Gastroesophageal sphincter (tissue), 4 donors: ENCODE results near the gene FRMD5. TPM values are rescaled to one million over a fixed set of nuclear protein-coding genes. Genes with fewer than 3 reads are reported as not detected.

Experiments used
- ATAC-seq: fragments of 150-250 bp; one replicate; pipeline ENCODE4 v1.9.1; 2016; ENCODE audit warnings: mild to moderate bottlenecking, moderate library complexity
- H3K27ac ChIP-seq, 4 donors: fragments of 200-600 bp; sonication (generic) in 3 of 4; 1 replicate in 3 of 4; 2 replicates in 1 of 4; pipeline ENCODE4 v1.5.1; 2016 to 2019
- H3K27me3 ChIP-seq: fragments of 200-600 bp; sonication (generic); one replicate; pipeline ENCODE4 v1.5.1; 2019
- H3K36me3 ChIP-seq, 2 donors: fragments of 200-600 bp; sonication (generic); one replicate each; pipeline ENCODE4 v1.5.1; 2019; ENCODE audit warnings: control low read depth in 1 of 2
- H3K4me1 ChIP-seq, 3 donors: fragments of 200-600 bp; sonication (generic); 1 replicate in 2 of 3; 2 replicates in 1 of 3; pipeline ENCODE4 v1.5.1; 2016 to 2019; ENCODE audit warnings: control low read depth in 2 of 3
- H3K4me3 ChIP-seq, 2 donors: fragments of 200-600 bp; sonication (generic); one replicate each; pipeline ENCODE4 v1.5.1; 2019; ENCODE audit warnings: mild to moderate bottlenecking in 1 of 2, moderate library complexity in 1 of 2
- H3K9me3 ChIP-seq, 3 donors: fragments of 200-600 bp; sonication (generic); one replicate each; pipeline ENCODE4 v1.5.1; 2017 to 2019; ENCODE audit warnings: control low read depth in 2 of 3
- CTCF ChIP-seq, 4 experiments: fragments of 200-600 bp in 2 of 4; fragments of 450-650 bp in 2 of 4; sonication (generic) in 1 of 4; IDR thresholded peaks; one replicate each; pipeline ENCODE4 v1.5.1; 2017 to 2019; ENCODE audit warnings: antibody characterized with exemption in 4 of 4, mild to moderate bottlenecking in 2 of 4, moderate library complexity in 2 of 4
- EP300 ChIP-seq: sonication (generic); formaldehyde crosslinking; IDR thresholded peaks from one replicate; pipeline ENCODE4 v1.6.1; 2017; ENCODE audit warnings: antibody characterized with exemption, mild to moderate bottlenecking
- POLR2A ChIP-seq, 2 donors: fragments of 450-650 bp; IDR thresholded peaks; one replicate each; pipeline ENCODE4 v1.6.1; 2017; ENCODE audit warnings: antibody characterized with exemption in 2 of 2, mild to moderate bottlenecking in 2 of 2, moderate library complexity in 1 of 2
- POLR2AphosphoS5 ChIP-seq: sonication (generic); formaldehyde crosslinking; IDR thresholded peaks from one replicate; pipeline ENCODE4 v1.6.1; 2017; ENCODE audit warnings: antibody characterized with exemption
- WGBS, 2 donors: methylation state at CpG; one replicate each; pipeline ENCODE4 v1.1.5; 2018; ENCODE audit warnings: low coverage in 1 of 2; 5-methylcytosine and 5-hydroxymethylcytosine counted together
- total RNA-seq, 4 donors: library from RNA; depleted of rRNA; stranded (reverse); fragments of >200 nt; gene quantifications; one replicate each; pipeline ENCODE4 v1.1.0, GENCODE V29; 2016

Gene FRMD5
- total RNA-seq, 4 donors from 2014 or later = 0.47 to 1.2 (median 0.90) TPM

- Histone ChIP-seq H3K4me1 (no peaks in the 10 kb centered on the region), H3K4me3 (no peak overlapping the region), H3K27me3 (peaks cover 5% of the 10 kb centered on the region), H3K9me3 (no peaks in the 10 kb centered on the region), H3K27ac (no peak overlapping the region), H3K36me3 (no peaks in the 10 kb centered on the region)
- no peak for ATAC-seq
- TF ChIP-seq EP300 (no peak), POLR2A (IDR thresholded peaks at IDR 0.05) (no peak), CTCF (IDR thresholded peaks at IDR 0.05) (no peak), POLR2AphosphoS5 (no peak)
Observed at GRCh38 chr15:44147636-44148035, 47.4 kb downstream of the FRMD5 start.

DNA sequence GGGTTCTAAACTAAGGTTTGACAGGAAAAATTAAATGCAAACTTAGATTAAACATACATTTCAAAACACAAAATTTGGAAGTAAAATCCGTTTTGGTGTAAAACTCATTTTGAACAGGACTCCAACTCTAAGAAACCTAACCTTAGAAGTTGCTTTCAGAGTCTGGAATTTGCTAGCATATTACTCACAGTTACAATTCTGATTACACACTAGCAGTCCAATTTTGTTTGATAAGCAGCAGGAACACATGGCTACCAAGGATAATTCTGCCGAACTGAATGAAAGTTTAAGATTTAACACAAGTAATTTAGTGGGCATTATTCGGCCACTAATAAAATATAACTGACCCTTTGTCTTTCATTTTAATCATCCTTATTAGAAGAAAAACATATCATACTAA, 49.6 kb downstream of the FRMD5 start:
- Histone ChIP-seq H3K36me3 (no peaks in the 10 kb centered on the region), H3K27me3 (no peaks in the 10 kb centered on the region), H3K4me3 (no peak overlapping the region), H3K9me3 (no peaks in the 10 kb centered on the region), H3K27ac (no peak overlapping the region), H3K4me1 (no peaks in the 10 kb centered on the region)
- 44 to 61% methylated on average over 3 of the region's 3 CpGs for WGBS, 2 donors
- no peak for ATAC-seq
- TF ChIP-seq POLR2AphosphoS5 (no peak), CTCF (IDR thresholded peaks at IDR 0.05) (no peak), POLR2A (IDR thresholded peaks at IDR 0.05) (no peak), EP300 (no peak)

DNA sequence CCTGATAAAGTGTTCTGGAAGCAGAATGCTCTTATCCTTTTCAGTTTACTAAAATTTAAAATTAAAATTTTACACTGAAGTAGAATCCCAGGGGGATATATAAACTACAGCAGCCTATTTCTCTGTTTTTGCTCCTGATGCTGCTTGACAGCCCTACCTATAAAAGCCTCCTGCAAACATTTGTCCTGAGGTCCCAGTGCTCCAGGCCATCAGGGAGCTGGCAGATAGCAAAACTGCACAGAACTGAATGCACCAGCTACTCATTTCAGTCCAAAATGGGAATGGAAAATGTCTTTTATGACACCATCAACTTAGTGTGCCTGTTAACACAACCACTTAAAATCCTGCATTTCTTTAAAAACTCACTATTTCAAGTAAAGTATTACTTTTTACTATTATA, 50.1 kb downstream of the FRMD5 start:
- Histone ChIP-seq H3K27ac (no peak overlapping the region), H3K9me3 (no peaks in the 10 kb centered on the region), H3K36me3 (no peaks in the 10 kb centered on the region), H3K4me3 (no peak overlapping the region), H3K27me3 (no peaks in the 10 kb centered on the region), H3K4me1 (no peaks in the 10 kb centered on the region)
- no peak for ATAC-seq
- TF ChIP-seq CTCF (IDR thresholded peaks at IDR 0.05) = no peak
- no peak for TF ChIP-seq POLR2AphosphoS5
- no peak for TF ChIP-seq POLR2A (IDR thresholded peaks at IDR 0.05)
- no peak for TF ChIP-seq EP300

DNA sequence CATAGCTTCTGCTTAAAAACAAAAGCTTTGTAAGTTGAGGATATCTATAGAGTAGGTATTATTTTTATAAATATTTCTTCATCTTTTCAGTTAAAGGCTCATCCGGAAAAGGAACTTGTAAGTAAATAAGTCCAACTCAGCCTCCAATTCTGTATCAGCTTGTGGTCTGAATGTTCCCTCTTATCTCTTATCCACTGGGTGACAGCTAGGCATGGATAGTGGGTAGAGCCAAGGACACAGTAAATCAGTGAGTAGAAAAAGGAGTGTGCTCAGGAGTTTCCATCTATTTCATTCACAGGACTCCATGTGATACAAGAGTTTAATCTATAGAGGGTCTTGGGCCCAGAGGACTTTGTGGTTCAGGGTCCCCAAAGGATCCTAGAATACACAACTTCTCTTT, 50.9 kb downstream of the FRMD5 start:
- no peaks in the 10 kb centered on the region for H3K9me3 ChIP-seq
- H3K4me1 ChIP-seq = no peaks in the 10 kb centered on the region
- no peak for TF ChIP-seq POLR2AphosphoS5
- no peak for TF ChIP-seq CTCF (IDR thresholded peaks at IDR 0.05)
- no peak for TF ChIP-seq POLR2A (IDR thresholded peaks at IDR 0.05)
- no peak for TF ChIP-seq EP300
- H3K27me3 ChIP-seq = no peaks in the 10 kb centered on the region
- WGBS, 2 donors = 83 to 86% methylated on average over 1 of the region's 1 CpG
- no peak overlapping the region for H3K27ac ChIP-seq
- H3K4me3 ChIP-seq = no peak overlapping the region
- ATAC-seq = no peak
- H3K36me3 ChIP-seq = no peaks in the 10 kb centered on the region

DNA sequence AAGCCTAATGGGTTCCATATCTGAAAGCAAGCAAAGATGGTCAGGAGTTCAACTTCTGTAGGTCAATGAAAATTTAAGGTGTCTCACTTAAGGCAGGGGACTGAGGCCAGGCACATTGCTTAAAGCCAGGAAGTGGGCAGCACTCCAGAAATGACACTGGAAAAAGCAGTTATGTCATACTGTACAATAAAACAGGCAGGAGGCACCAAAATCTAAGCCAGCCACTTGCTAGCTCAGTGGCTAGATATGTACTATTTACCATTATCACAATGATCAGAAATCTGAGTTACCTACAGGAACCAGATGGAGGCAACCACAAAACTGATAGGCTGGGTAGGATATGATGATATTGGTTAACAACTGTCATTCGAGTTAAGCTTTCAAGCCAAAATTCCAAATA, 57.3 kb downstream of the FRMD5 start:
- no peaks in the 10 kb centered on the region for H3K36me3 ChIP-seq
- H3K27me3 ChIP-seq = no peaks in the 10 kb centered on the region
- no peak overlapping the region for H3K27ac ChIP-seq
- no peak for TF ChIP-seq EP300
- TF ChIP-seq POLR2AphosphoS5 = no peak
- TF ChIP-seq POLR2A (IDR thresholded peaks at IDR 0.05) = no peak
- TF ChIP-seq CTCF (IDR thresholded peaks at IDR 0.05) = no peak
- WGBS, 2 donors = 60 to 82% methylated on average over 1 of the region's 1 CpG
- H3K4me3 ChIP-seq = no peak overlapping the region
- ATAC-seq = no peak
- H3K9me3 ChIP-seq = no peaks in the 10 kb centered on the region
- H3K4me1 ChIP-seq = no peaks in the 10 kb centered on the region
